GM21723 (cell line): Measurements from ENCODE around the gene MAP3K13.
A peak's percentile ranks its signal among the peaks of the same experiment; 100 is the strongest.
"Not testable (repeated sequence)": the region's sequence is repeated elsewhere in the genome, so short reads cannot be mapped to it uniquely, and the experiment has no call there.

Experiments used
- ATAC-seq: cut with Tn5 transposase; IDR thresholded peaks from one replicate; pipeline ENCODE4 v1.9.1; 2021; ENCODE audit warnings: mild to moderate bottlenecking, moderate library complexity; ENCODE audit not compliant: unreplicated experiment

The MAP3K13 gene

GRCh38 chr3:185340751-185341150 lies 22.2 kb upstream of the MAP3K13 start:
- ATAC-seq = no peak

GRCh38 chr3:185341616-185342458 lies 21.1 kb upstream of the MAP3K13 start:
- no peak for ATAC-seq

DNA sequence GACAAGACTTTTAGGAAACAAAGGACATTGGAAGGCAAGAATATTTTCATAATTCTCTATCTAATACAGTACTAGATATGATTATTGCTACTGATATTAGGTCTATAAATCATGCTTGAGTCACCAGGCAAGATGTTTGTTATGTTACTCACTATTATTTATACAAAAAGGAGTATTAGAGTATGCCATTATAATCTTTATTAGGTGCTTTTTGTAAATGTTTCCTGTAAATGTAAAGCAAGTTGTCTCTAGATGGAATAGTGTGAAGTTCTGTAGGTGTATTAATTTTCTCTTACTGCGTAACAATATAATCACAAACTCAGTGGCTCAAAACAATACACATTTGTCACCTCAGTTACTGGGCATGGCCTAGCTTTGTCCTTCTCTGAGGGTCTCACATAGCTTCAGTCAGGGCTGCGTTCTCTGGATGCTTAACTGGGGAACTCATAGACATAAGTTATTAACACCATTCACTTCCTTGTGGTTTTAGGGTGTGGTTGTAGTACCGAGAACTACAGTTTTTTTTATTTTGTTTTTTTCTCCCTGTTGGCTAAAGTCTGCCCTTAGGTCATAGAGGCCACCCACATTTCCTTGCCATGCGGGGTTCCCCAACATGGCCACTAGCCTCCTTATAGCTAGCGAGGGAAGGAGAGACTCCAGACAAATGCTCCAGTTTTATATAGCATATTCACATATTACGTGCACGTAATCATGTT lies 20.3 kb upstream of the MAP3K13 start:
- ATAC-seq = no peak

DNA sequence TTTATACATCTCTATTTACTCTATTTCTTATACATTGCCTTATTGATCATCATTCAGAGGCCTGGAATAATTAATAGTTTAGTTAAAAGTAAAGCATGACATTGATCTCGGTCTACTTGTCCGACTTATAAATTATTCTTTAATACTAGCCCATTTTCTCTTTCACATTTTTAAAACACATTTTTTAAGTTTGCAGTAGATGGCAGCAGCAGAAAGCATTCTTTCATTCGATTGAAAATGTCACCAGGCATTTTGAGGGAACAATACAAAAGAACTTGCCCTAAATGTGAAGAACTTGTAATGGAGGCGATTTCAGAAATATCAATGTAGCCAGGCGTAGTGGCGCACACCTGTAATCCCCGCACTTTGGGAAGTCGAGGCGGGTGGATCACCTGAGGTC lies 15.5 kb upstream of the MAP3K13 start:
- no peak for ATAC-seq

GRCh38 chr3:185350841-185351240 lies 12.1 kb upstream of the MAP3K13 start:
- ATAC-seq = no peak

- no peak for ATAC-seq
Observed at GRCh38 chr3:185351396-185351795, 11.5 kb upstream of the MAP3K13 start.

DNA sequence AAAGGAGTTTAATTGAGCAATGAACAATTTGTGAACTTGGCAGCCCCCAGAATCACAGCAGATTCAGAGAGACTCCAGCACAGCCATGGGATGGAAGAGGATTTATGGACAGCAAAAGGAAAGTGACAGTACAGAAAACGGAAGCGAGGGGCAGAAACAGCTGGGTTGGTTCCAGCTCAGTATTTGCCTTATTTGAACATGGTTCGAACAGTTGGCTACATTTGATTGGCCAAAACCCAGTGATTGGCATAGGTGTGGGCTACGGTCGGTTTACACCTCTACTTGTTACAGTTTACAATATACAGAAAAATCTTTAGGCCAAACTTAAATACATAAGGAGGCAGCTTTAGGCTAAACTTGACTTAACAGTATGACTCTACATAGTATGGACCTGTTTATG lies 9.7 kb upstream of the MAP3K13 start:
- no peak for ATAC-seq

DNA sequence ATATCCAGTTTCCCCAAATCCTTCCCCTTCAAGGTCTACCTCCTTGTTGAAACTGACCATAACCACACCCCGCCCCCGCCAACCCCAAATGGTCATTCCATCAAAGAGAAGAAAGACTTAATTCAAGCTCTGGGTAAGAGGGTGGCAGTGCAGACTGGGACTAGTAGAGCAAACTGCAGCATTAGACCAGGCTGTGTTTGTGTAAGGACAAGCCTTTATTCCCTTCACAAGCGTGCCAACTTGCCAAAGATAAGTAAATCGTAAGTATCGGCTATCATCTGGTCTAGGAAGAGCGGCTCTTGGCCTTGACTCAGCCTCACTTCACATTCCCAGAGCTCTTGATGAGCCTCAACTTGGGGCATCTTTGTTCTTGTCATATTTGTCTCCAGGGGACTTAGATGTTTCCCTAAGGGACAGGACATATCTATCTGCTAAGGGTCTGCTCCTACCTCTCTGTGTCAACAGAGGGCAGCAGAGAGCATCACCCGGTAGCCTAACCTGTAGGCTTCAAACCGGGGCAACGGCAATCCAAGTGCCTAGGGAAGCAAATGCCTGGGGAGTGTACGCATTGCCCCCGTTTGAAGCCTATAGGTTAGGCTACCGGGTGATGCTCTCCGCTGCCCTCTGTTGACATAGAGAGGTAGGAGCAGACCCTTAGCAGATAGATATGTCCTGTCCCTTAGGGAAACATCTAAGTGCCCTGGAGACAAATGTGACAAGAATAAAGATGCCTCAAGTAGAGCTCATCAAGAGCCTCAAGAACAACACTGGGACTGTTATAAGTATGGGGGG lies 8.9 kb upstream of the MAP3K13 start:
- peak; percentile 99 for ATAC-seq

- ATAC-seq = no peak
Observed at GRCh38 chr3:185356499-185356898, 6.4 kb upstream of the MAP3K13 start.

DNA sequence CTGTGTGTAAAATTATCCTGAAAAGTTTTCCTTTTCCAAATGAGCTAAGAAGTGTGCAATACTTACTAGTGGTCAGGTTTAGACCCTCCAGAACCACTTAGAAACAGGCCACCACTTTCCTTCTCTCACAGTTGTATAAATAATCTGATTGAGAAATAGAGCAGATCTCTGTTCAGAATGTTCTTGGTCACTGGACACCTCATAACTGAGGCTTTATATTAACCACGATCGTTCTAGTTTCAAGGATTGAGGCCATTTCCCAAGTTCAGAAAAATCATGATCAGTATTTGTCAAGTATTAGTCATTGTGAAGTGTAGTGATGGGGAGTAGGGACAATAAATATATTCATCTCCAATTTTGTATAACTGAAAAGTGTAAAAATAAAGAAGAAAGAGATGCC lies 1.0 kb upstream of the MAP3K13 start:
- no peak for ATAC-seq

DNA sequence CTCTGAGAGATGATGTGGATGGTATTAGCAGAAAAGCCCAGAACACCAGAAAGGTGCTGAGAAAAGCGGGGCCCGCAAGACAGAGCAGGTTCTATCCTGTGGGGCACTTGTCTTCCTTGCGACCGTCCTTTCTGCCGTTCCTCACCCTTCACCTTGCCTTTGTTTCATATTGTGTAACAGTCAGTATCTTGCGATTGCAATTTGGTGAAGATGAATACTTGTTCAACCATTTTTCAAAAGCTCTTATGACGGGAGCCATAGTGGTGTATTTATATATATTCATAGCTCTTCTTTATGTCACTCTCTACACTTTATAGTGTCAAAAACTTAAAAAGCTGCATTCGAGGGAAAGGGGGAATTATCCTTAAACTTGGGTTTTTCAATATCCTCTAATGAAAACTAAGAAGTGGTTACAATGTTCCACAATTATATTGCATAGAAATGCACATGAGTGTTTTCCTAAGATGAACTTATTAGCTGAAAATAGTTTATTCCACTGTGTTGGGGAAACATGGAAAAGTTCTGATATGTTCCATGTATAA lies 797 bp downstream of the MAP3K13 start:
- ATAC-seq = peak; percentile 44

DNA sequence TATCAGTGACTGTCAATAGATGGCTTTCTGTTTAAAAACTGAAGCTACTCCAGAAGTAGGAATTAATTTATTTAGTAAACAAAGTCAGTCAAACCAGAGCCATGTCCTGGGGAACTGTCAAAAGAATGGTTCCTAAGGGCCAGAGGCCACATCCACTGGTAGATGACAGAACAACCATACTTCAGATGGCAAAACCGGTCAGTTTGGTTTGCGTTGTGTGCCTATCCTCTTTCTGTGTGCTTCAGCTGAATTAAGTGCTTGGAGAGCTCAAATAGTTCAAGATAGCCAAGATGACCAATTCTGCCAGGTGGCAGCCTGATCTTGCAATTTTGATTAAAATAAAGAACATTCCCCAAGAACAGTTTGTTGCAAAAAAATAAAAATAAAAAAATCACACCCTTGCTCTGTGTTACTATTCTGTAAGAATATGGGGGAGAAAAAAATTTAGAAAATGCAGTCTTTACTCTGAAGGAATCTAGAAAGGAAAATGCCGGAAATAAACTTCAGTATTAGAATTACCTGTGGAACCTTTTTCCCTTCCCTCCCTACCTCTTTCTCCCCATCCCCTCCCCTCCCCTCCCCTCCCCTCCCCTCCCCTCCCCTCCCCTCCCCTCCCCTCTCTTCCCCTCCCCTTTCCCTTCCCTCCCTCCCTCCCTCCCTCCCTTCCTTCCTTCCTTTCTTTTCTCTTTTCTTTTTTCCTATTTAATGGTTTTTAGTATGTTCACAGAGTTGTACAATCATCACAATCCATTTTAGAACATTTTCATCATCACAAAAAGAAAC lies 2.5 kb downstream of the MAP3K13 start:
- ATAC-seq = no peak

- no peak for ATAC-seq
Observed at GRCh38 chr3:185366074-185366335, 3.1 kb downstream of the MAP3K13 start.

GRCh38 chr3:185366913-185367312 lies 4.0 kb downstream of the MAP3K13 start:
- ATAC-seq = no peak

DNA sequence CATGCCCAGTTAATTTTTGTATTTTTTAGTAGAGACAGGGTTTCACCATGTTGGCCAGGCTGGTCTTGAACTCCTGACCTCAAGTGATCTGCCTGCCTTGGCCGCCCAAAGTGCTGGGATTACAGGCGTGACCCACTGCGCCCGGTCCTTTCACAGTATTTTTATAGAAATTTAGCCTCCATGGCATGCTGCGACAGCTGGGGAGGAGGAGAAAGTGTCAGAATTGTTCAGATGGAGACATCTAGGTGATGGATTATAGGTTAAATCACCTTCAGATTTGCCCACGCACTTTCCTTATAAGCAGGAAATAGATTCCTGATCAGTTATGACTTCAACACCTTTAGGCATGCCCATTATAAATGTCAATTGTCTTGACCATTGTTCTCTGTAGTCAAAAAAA lies 7.4 kb downstream of the MAP3K13 start:
- ATAC-seq = not testable (repeated sequence)

GRCh38 chr3:185371306-185372074 lies 8.6 kb downstream of the MAP3K13 start:
- ATAC-seq = no peak

DNA sequence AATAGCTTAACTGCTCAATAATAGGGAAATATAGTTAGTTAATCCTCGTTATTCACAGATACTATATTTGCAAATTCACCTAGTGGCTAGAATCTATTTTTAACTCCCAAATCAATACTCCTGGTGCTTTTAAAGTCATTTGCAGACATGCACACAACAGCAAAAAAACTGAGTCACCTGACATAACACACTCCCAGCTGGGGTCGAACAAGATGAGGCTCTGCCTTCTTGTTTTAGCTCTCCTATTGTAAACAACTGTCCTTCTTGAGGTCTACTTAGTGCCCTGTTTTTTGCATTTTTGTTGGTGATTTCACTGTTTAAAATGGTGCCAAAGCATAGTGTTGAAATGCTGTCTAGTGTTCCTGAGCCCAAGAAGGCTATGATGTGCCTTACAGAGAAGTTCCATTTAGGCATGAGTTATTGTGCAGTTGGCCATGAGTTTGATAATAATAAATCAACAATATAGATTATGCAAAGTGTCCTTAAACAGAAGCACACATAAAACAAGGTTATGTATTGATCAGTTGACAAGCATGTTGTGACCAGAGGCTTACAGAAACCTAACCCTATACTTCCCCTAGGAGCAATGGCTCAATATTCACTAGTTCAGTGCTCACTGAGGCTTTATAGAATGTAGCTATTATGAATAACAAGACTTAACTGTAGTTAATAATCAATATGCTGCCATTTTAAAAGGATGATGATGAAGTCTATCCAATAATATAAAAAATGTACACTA lies 18.6 kb downstream of the MAP3K13 start:
- no peak for ATAC-seq

GRCh38 chr3:185382154-185382553 lies 19.2 kb downstream of the MAP3K13 start:
- no peak for ATAC-seq

DNA sequence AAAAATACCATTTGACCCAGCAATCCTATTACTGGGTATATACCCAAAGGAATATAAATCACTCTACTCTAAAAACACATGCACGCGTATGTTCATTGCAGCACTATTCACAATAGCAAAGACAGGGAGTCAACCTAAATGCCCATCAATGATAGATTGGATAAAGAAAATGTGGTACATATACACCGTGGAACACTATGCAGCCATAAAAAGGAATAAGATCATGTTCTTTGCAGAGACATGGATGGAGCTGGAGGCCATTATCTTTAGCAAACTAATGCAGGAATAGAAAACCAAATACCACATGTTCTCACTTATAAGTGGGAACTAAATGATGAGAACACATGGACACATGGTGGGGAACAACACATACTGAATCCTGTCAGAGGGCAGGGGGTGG lies 23.6 kb downstream of the MAP3K13 start:
- ATAC-seq = not testable (repeated sequence)
